ENCODE data around the gene PNMA1.
"Not testable (repeated sequence)": the region's sequence is repeated elsewhere in the genome, so short reads cannot be mapped to it uniquely, and the experiment has no call there.

The PNMA1 gene

GRCh38 chr14:73718418-73719251, 4.5 kb upstream of the PNMA1 start:
- DNase-seq, result peak; percentile 93

GRCh38 chr14:73717711-73718417, 3.7 kb upstream of the PNMA1 start:
- DNase-seq, result peak; percentile 76

GRCh38 chr14:73717266-73717665, 3.1 kb upstream of the PNMA1 start:
- peak; percentile 52 for DNase-seq

DNA sequence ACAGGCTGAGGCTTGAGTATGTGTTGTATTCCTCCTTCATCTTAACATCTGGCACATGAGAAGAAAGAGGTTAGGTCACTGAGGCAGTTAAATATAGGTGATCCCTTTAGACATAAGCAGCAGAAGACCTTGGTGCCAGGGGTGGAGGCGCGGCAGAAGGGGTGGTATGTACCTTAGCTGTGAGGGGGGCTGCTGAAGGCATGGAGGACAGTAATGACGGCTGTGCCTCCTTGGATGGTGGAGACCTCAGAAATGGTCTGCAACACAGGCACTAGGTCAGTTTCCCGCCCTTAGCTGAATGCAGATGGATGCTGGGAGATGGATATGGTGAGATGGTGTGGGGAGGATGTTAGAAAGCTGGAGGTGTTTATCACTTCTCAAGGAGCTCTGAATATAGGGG, 1.5 kb upstream of the PNMA1 start:
- DNase-seq, result no peak

DNA sequence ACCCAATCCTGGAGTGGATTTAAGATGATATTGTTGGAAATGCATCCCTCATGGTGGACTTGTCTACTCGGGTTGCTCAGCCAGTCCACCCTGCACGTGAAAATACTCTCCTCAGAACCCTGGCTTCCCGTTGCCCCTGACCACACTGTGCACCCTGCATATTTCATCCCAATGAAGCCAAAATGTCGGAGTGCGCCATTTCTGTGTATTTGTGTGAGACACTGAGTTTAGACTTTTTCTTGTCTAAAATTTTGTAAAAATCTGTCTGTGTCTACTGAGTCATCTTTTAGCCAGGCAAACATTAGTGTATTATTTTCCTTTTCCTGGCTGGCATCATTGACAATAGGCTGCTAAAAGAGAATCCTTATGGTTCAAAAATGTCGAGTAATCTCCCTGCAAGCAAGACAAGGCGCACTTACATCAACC, 485 bp upstream of the PNMA1 start:
- no peak for DNase-seq

- peak; percentile 79 for DNase-seq
Observed at GRCh38 chr14:73713206-73713802, 880 bp downstream of the PNMA1 start.

GRCh38 chr14:73712540-73713180, 1.5 kb downstream of the PNMA1 start:
- peak; percentile 67 for DNase-seq

DNA sequence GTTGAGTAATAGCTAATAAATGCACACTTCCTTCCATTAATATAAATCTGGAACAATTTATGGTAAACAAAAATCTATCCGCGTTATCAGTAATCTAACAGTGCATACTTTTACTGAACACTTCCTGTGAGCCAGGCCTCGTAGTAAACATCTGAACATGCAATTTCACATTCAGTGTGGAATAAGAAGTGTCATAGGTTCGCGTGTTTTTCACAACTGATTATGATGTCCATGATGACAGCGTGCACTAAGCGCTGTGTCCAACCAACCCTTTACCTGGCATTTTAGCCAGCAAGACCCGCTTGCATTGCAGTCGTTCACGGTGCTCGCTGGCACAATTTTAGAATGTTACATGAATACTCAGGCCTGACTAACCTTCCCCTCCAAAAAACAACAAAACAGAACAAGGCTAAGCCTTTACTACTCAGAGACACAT, 2.1 kb downstream of the PNMA1 start:
- no peak for DNase-seq

GRCh38 chr14:73710737-73711136, 3.4 kb downstream of the PNMA1 start:
- no peak for DNase-seq

- DNase-seq, result no peak
Observed at GRCh38 chr14:73709904-73710469, 4.2 kb downstream of the PNMA1 start.

DNA sequence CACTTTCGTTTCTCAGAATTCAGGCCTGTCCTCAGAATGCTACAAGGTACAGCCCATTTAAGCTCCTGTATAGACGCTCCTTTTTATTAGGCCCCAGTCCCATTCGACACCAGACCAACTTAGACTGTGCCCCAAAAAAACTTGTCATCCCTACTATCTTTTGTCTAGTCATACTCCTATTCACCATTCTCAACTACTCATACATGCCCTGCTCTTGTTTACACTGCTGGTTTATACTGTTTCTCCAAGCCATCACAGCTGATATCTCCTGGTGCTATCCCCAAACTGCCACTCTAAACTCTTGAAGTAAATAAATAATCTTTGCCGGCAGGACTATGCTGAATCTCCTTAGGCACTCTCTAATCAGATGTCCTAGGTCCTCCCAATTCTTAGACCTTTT, 6.1 kb downstream of the PNMA1 start:
- DNase-seq, result not testable (repeated sequence)

- DNase-seq, result no peak
Observed at GRCh38 chr14:73700325-73700724, 13.9 kb downstream of the PNMA1 start.

GRCh38 chr14:73696466-73697400, 17.5 kb downstream of the PNMA1 start:
- DNase-seq, result no peak

DNA sequence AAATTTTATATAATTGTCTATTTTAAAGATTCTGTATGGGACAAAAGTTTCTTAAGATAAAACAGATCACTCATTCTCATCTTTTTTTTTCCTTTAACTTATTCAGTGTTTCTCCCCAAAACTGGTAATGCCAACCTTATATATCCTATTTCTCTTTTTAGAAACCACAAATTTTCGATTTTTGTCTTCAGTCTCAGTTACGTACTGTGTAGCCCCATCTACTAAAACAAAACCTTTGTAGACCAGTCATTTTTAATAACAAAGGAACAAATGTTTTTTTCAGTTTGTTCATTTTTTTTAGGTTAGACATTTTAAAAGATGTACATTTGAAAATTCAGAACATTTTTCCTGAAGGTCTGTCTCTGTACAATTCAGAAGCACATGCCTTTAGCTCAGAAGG, 18.2 kb downstream of the PNMA1 start:
- DNase-seq, result no peak

GRCh38 chr14:73695082-73695481, 19.1 kb downstream of the PNMA1 start:
- no peak for DNase-seq

DNA sequence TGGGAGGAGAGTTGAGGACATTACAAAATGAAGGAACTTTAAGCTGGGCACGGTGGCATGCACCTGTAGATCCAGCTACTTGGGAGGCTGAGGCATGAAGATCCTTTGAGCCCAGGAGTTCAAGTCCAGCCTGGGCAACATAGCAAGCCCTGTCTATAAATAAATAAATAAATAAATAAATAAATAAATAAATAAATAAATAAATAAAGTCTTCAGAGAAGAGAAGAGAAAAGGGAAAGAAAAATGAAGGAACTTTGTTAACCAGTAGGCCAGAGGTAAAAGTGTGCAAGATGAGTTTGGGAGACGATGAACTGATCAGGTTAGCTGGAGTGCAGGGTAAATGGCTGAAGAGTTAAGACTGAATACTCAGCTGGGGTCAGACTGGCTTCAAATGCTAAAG, 20.1 kb downstream of the PNMA1 start:
- no peak for DNase-seq

- DNase-seq, result no peak
Observed at GRCh38 chr14:73686901-73687300, 27.3 kb downstream of the PNMA1 start.

DNA sequence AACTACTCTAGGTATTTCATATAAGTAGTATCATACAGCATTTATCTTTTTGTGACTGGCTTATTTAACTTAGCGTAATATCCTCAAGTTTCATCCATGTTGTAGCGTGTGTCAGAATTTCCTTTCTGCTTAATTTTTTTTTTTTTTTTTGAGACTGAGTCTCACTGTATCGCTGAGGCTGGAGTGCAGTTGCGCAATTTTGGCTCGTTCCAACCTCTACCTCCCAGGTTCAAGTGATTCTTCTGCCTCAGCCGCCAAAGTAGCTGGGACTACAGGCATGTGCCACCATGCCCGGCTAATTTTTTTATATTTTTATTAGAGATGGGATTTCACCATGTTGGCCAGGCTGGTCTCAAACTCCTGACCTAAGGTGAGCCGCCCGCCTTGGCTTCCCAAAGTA, 28.9 kb downstream of the PNMA1 start:
- no peak for DNase-seq

DNA sequence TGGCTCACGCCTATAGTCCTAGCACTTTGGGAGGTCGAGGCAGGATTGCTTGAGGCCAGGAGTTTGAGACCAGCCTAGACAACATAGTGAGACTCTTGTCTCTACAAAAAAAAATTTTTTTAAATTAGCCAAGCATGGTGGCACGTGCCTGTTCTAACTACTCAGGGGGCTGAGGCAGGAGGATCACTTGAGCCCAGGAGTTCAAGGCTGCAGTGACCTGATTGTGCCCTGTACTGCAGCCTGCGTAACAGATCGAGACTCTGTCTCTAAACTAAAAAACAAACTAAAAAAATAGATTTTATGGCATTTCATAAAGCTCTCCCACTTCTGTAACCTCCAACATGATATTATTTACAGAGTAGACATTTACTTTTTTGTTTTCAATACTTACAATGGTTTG, 29.6 kb downstream of the PNMA1 start:
- no peak for DNase-seq

GRCh38 chr14:73680821-73681220, 33.4 kb downstream of the PNMA1 start:
- DNase-seq, result no peak

- no peak for DNase-seq
Observed at GRCh38 chr14:73678698-73679097, 35.5 kb downstream of the PNMA1 start.
